GM12875 (cell line): Measurements from ENCODE around the gene NRL.

Experiments
- H3K4me3 ChIP-seq: one replicate; pipeline ENCODE4 v1.5.1; 2011; ENCODE audit warnings: low read depth, low read length, control low read depth
- CTCF ChIP-seq: IDR thresholded peaks from 2 replicates; pipeline ENCODE4 v1.5.1; 2011; ENCODE audit warnings: low read depth, mild to moderate bottlenecking, control low read depth, inconsistent platforms, low read length, moderate library complexity, borderline replicate concordance; ENCODE audit not compliant: insufficient read depth

Gene NRL

GRCh38 chr14:24135834-24136683 is 21.3 kb upstream of the NRL start, which contains the start of gene PSME1:
Gene PSME1, plus strand, starts transcription at chr14:24136194. Its CDS starts 69 bp downstream, at chr14:24136263.
- TF ChIP-seq CTCF, result no peak
- H3K4me3 ChIP-seq, result peak within 1 kb of the TSS; percentile 73

GRCh38 chr14:24135584-24135833 is 20.8 kb upstream of the NRL start:
- no peak for TF ChIP-seq CTCF

GRCh38 chr14:24133735-24134134 is 19.0 kb upstream of the NRL start:
- no peak overlapping the region for H3K4me3 ChIP-seq
- TF ChIP-seq CTCF, result no peak

More at GRCh38 chr14:24135584-24135833, 20.8 kb upstream of the NRL start:
- peak overlapping the region; percentile 73 for H3K4me3 ChIP-seq

- TF ChIP-seq CTCF, result no peak
- no peak overlapping the region for H3K4me3 ChIP-seq
These were observed 18.2 kb upstream of the NRL start for GRCh38 chr14:24132976-24133375.

- no peak overlapping the region for H3K4me3 ChIP-seq
- no peak for TF ChIP-seq CTCF
These were observed 17.4 kb upstream of the NRL start for GRCh38 chr14:24132061-24132685.

- H3K4me3 ChIP-seq, result no peak overlapping the region
- TF ChIP-seq CTCF, result no peak
These were observed 16.8 kb upstream of the NRL start for GRCh38 chr14:24131549-24131966.
